Endothelial cell (in vitro differentiated cells): ENCODE measurements around the gene KRT71. TPM values are rescaled to one million over a fixed set of nuclear protein-coding genes. Genes with fewer than 3 reads are reported as not detected.

Experiments
- DNase-seq: peaks from one replicate; pipeline ENCODE4 v3.0.0; 2021; ENCODE audit warnings: low spot score
- H3K27ac Mint-ChIP-seq: one replicate; pipeline ENCODE4 v1.8.0; 2021; ENCODE audit warnings: mixed read lengths, inconsistent platforms; ENCODE audit not compliant: unreplicated experiment
- H3K27me3 Mint-ChIP-seq: one replicate; pipeline ENCODE4 v1.8.0; 2021; ENCODE audit warnings: mild to moderate bottlenecking, moderate library complexity, mixed read lengths, inconsistent platforms; ENCODE audit not compliant: unreplicated experiment
- H3K36me3 Mint-ChIP-seq: one replicate; pipeline ENCODE4 v1.8.0; 2021; ENCODE audit warnings: mild to moderate bottlenecking, low read depth, mixed read lengths, inconsistent platforms; ENCODE audit not compliant: unreplicated experiment
- H3K4me1 Mint-ChIP-seq: one replicate; pipeline ENCODE4 v1.8.0; 2021; ENCODE audit warnings: mild to moderate bottlenecking, mixed read lengths, inconsistent platforms; ENCODE audit not compliant: unreplicated experiment
- H3K4me3 Mint-ChIP-seq: one replicate; pipeline ENCODE4 v1.8.0; 2021; ENCODE audit warnings: mild to moderate bottlenecking, mixed read lengths, inconsistent platforms; ENCODE audit not compliant: unreplicated experiment
- H3K9me3 Mint-ChIP-seq: one replicate; pipeline ENCODE4 v1.8.0; 2021; ENCODE audit warnings: mixed read lengths, inconsistent platforms; ENCODE audit not compliant: unreplicated experiment
- total RNA-seq: library from RNA; stranded (reverse); fragmentation: NEBNext Ultra II Directional; extraction: Animal tissue kit (Norgen Biotek cat#: 25700); gene quantifications from one replicate; pipeline ENCODE4 v1.2.1, GENCODE V29; 2021; ENCODE audit not compliant: unreplicated experiment
- TF ChIP-seq, protein P1 (sequence below): fragments of 200-600 bp; sonication (generic); IDR thresholded peaks from one replicate; pipeline ENCODE4 v1.5.0; 2021; ENCODE audit warnings: antibody characterized with exemption; ENCODE audit not compliant: unreplicated experiment

KRT71 gene
- total RNA-seq, 1 donor from 2014 or later, result not detected

DNA sequence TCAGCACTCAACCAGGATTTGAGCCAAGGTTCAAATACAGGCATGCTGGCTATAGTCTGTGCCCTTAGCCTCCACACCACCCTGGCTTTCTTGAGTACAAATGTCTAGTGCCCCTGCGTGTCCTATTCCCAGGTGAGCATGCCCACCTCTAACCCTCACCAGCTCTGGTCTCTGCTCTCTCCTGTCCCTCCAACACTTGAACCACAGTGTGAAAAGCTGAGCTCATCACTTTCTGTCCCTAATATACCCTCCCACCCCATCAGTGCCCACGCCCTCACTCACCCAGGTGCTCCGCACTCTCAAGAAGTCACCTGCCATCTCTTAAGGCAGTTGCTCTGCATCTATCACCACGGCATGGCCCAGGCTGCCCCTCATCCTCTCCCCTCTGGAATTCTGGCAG is 7.0 kb upstream of the KRT71 start:
- Mint-ChIP-seq H3K36me3 (no peaks in the 10 kb centered on the region), H3K27me3 (peaks cover 6% of the 10 kb centered on the region), H3K4me3 (no peak overlapping the region), H3K4me1 (no peaks in the 10 kb centered on the region), H3K27ac (no peak overlapping the region), H3K9me3 (peaks cover 4% of the 10 kb centered on the region)
- DNase-seq, result no peak
- TF ChIP-seq, protein P1, sequence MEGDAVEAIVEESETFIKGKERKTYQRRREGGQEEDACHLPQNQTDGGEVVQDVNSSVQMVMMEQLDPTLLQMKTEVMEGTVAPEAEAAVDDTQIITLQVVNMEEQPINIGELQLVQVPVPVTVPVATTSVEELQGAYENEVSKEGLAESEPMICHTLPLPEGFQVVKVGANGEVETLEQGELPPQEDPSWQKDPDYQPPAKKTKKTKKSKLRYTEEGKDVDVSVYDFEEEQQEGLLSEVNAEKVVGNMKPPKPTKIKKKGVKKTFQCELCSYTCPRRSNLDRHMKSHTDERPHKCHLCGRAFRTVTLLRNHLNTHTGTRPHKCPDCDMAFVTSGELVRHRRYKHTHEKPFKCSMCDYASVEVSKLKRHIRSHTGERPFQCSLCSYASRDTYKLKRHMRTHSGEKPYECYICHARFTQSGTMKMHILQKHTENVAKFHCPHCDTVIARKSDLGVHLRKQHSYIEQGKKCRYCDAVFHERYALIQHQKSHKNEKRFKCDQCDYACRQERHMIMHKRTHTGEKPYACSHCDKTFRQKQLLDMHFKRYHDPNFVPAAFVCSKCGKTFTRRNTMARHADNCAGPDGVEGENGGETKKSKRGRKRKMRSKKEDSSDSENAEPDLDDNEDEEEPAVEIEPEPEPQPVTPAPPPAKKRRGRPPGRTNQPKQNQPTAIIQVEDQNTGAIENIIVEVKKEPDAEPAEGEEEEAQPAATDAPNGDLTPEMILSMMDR, result no peak

DNA sequence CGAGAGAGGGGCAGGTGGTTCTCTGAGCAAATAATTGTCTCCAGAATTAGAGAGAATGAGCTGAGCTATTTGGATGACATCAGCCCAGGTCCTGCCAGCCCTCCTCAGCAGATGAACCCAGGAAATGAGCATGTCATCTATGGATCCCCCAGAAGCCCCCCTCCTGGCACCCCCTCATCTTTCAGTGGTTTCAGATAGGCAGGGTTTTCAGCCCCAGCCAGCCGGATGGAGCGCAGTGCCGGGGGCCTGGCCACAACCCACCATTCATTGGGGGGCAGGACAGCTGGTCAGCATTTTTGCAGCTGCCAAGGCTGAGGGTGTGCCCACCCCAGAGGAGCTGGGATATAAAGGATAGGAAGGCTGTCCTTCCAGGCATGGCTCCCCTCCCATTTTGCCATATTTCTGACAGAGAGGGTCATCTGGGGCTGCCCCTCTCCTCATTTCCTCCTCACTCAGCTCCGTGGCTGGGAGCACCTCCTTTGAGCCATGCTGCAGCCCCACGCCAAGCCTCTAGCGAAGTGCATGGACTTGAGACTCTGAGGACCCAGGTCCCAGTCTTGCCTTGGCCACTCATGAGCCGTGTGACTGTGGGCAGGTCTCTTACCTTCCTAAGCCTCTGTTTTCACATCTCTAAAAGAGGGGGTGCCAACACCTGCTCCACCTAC is 6.0 kb upstream of the KRT71 start:
- TF ChIP-seq, protein P1, result no peak
- Mint-ChIP-seq H3K4me3 (no peak overlapping the region), H3K9me3 (peaks cover 4% of the 10 kb centered on the region), H3K27me3 (peaks cover 7% of the 10 kb centered on the region), H3K4me1 (no peaks in the 10 kb centered on the region), H3K36me3 (no peaks in the 10 kb centered on the region), H3K27ac (no peak overlapping the region)
- DNase-seq, result no peak

DNA sequence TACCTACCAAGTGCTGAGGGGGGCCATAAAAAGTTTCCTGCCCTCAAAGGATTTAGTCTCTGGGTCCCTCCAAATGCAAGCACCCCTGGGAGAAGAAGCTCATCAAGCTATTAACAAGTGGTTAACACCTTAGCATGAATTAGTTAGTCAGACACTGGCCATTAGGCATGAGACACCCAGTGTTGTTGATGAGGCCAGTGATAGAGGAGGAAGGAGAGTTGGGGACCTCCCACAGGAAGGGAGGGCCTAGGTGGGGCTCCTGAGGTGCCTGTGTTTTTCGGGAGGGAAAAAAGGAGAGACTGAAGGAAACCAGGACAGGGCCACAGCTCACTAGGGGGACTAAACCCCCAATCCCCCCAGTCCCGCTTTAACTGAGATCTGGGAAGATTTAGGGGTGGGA is 4.5 kb upstream of the KRT71 start:
- no peak overlapping the region for H3K27ac Mint-ChIP-seq
- H3K36me3 Mint-ChIP-seq, result no peaks in the 10 kb centered on the region
- no peak for DNase-seq
- H3K4me1 Mint-ChIP-seq, result no peaks in the 10 kb centered on the region
- no peak overlapping the region for H3K4me3 Mint-ChIP-seq
- TF ChIP-seq, protein P1, result no peak
- peaks cover 11% of the 10 kb centered on the region for H3K27me3 Mint-ChIP-seq
- peaks cover 4% of the 10 kb centered on the region for H3K9me3 Mint-ChIP-seq

DNA sequence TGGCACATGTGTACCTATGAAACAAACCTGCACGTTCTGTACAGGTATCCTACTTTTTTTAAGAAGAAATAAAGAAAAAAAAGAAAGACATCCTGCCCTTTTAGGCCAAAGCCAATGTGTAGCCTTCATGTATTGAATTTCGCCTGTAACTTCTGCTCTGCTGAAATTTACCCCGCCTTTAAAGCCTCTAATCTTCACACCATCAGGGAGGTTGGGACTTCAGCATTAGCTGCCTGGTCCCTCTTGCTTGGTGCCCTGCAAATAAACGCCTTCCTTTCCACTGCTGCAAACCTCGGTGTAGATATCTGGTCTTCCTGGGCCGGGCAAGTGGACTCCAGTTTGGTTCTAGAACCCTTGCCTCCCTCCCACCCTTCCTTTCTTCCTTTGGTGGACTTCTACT is 2.6 kb upstream of the KRT71 start:
- no peak overlapping the region for H3K4me3 Mint-ChIP-seq
- no peaks in the 10 kb centered on the region for H3K36me3 Mint-ChIP-seq
- no peak for DNase-seq
- peaks cover 11% of the 10 kb centered on the region for H3K27me3 Mint-ChIP-seq
- TF ChIP-seq, protein P1, result no peak
- H3K9me3 Mint-ChIP-seq, result peaks cover 4% of the 10 kb centered on the region
- no peaks in the 10 kb centered on the region for H3K4me1 Mint-ChIP-seq
- no peak overlapping the region for H3K27ac Mint-ChIP-seq

DNA sequence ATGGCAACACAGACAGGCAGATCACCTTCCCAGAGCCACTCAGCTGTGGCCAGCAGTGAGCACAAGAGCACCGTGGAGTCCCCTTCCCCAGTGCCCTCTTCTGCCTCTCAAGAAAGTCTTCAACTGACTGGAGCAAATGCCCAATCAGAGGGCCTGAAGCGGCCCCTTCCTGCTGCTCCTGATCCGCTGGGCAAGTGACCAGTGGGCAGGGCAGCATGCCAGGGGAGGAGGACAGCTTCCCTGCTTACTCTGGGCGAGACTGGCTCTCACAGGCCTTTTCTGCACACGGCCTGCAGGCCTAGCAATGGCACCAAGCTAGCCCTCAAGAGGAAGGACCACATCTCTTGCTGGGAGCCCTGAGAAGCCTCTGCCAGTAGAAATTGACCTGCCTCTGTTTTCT is 890 bp downstream of the KRT71 start:
- no peak for DNase-seq
- TF ChIP-seq, protein P1, result no peak
- peaks cover 7% of the 10 kb centered on the region for H3K27me3 Mint-ChIP-seq
- H3K4me1 Mint-ChIP-seq, result no peaks in the 10 kb centered on the region
- H3K36me3 Mint-ChIP-seq, result no peaks in the 10 kb centered on the region
- no peaks in the 10 kb centered on the region for H3K9me3 Mint-ChIP-seq
- no peak overlapping the region for H3K4me3 Mint-ChIP-seq
- no peak overlapping the region for H3K27ac Mint-ChIP-seq
